HG02798 (cell line): Measurements from ENCODE around the gene COPG1.
A peak's percentile ranks its signal among the peaks of the same experiment; 100 is the strongest.
"Not testable (repeated sequence)": the region's sequence is repeated elsewhere in the genome, so short reads cannot be mapped to it uniquely, and the experiment has no call there.

Experiments
- ATAC-seq: cut with Tn5 transposase; IDR thresholded peaks from one replicate; pipeline ENCODE4 v1.9.1; 2021; ENCODE audit warnings: mild to moderate bottlenecking; ENCODE audit not compliant: unreplicated experiment, poor library complexity

Gene COPG1

DNA sequence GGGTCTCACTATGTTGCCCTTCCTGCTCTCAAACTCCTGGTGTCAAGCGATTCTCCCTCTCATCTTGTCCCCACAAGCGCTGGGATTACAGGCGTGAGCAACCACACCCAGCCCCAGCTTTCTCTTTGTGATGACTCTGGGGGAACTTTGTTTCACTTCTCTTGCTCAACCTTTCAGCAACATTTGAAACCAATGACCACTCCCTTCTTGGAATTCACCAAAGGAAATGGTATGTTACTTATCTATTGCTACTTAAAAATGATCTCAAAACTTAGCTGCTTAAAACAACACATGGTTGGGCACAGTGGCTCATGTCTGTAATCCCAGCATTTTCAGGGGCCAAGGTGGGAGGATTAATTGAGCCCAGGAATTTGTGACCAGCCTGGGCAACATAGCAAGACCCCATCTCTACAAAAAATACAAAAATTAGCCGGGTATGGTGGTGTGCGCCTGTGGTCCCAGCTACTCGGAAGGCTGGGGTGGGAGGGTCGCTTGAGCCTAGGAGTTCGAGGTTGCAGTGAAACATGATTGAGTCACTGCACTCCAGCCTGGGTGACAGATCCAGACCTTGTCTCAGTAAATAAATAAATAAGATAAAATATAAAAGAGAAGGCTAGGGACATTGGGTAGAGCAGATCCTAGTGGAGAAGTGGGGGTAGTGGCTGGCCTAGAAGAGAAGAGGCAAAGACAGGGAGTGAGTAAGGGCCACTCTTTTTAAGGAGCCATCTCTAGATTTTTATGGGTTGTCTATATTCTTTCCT, 10.3 kb upstream of the COPG1 start:
- ATAC-seq: no peak

DNA sequence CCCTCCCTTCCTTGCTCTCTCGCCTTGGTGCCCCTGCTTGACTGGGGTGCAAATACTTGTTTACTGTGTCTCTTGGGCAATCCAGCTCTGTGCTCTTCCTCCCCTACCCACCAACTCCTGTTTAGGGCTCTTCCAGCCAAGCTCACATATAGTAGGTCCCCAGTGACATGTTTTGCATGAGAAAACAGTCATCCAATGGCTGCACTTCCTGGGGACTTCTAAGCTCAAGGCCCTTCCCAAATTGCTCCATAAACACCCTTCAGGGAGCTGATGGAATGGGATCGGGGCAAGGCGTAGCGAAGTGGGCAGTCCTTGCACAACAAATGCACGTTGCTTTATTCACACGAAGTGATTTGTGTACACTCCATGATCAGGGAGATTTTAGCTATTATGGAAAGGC, 9.4 kb upstream of the COPG1 start:
- ATAC-seq: no peak

DNA sequence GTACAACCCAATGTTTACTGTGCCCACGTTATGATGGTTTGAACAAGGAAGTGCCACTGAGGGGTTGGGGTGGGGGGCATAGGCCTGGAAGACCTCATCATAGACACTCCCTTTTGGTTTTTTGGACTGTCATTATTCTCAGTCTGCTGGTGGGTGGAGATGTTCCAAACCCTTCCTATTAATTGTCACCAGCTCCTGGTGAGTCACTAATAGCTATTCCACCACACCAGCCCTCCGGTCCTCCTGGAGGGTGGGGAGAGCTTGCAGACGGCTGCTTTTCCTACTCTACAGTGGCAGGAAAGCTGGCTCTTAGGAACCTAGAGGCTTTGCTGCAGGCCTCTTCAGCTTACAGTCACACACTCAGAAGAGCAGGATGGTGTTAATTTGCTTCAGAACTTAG, 9.0 kb upstream of the COPG1 start:
- ATAC-seq: no peak

DNA sequence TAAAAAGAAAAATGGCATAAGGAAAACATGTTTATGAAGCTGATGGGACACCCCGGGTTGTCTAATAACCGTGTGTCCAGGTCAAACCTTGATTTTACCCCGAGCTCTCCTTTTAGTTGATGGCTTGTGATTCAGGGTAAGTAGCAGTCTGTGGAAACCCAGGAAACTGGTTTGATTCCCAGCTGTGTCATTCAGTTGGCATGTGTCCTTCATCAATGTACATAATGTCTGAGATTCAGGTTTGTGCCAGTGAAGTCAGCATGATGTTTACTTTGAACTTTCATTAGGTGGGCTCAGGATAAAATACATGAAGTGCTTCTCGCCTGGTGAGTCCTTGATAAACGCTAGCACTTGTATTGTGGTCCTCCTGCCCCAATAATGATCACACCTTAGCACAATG, 4.3 kb upstream of the COPG1 start:
- no peak for ATAC-seq

GRCh38 chr3:129245641-129246306, 3.6 kb upstream of the COPG1 start:
- peak; percentile 56 for ATAC-seq

GRCh38 chr3:129246636-129247035, 2.8 kb upstream of the COPG1 start:
- ATAC-seq: no peak

GRCh38 chr3:129248286-129248979, 973 bp upstream of the COPG1 start:
- no peak for ATAC-seq

- no peak for ATAC-seq
These were observed 3.3 kb downstream of the COPG1 start for GRCh38 chr3:129252748-129253147.

- no peak for ATAC-seq
These were observed 5.3 kb downstream of the COPG1 start for GRCh38 chr3:129254536-129255230.

DNA sequence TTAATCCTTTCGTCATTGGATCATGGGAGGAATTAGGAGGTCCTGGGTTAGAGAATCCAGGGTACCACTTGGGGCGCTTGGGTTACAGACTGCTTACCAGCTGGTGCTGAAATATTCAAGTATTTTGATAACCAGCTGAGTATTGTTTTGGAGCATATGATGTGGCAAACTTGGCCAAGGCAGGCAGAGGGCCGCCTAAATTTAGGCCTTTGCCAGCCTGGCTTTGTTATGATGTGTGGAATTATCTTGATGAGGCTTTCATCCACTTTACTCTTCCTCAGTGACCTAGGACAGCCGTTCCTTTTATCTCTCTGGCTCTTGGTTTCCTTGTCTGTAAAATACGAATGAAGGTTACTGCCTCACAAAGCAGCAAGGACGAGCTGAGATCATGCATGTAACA, 6.9 kb downstream of the COPG1 start:
- ATAC-seq: no peak

- no peak for ATAC-seq
These were observed 8.2 kb downstream of the COPG1 start for GRCh38 chr3:129257609-129258008.

- ATAC-seq: no peak
These were observed 10.4 kb downstream of the COPG1 start for GRCh38 chr3:129259612-129260477.

- ATAC-seq: no peak
These were observed 11.2 kb downstream of the COPG1 start for GRCh38 chr3:129260606-129261005.

DNA sequence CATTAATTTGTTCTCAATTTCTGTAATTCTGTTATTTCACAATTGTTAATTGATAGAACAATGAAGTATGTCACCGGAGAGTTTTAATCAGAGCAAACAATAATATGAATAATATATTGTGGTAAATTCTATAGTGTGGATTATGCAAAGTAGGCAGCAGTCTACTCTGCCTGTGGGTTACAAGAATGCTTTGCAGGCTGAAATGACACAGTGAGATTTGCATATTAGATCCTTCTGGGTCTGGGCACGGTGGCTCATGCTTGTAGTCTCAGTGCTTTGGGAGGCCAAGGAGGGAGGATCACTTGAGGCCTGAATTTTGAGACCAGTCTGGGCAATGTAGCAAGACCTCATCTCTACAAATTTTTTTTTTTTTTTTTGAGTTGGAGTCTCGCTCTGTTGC, 12.5 kb downstream of the COPG1 start:
- no peak for ATAC-seq

DNA sequence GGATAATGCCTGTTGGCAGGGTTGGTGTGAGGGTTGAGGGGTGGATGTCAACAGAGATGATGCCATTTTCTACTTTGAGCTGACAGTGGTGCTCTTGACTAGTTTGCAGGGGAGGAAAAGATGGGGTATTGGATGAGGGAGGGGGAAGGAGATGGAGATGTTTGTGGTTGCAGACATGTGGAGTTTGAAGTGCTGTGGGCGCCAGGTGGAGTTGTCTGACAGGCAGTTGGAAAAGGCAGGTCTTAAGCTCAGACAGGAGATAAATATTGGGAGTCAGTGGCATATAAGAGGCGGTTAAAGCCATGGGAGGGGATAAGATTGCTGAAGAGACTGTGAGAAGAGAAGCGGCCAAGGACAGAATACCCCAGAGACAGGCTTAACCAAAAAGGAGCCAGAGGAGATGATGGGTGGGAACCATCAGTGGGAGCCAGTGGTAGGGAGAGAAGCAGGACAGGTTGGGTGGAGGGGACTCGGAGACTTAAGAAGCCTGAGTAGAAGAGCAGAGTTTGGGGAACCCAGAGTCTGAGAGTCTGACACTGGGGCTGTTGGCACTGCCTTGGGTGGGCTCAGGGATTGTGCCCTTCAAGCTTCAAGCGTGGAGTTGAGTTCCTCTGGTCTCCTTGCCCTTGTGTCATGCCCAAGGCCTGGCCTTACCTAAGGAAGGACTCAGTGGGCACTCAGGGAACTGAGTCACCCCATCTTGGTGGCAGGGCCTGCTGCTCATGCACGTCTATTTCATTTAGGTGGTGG, 13.9 kb downstream of the COPG1 start:
- ATAC-seq: no peak

GRCh38 chr3:129264994-129265393, 15.6 kb downstream of the COPG1 start:
- ATAC-seq: not testable (repeated sequence)

GRCh38 chr3:129266651-129267050, 17.2 kb downstream of the COPG1 start:
- ATAC-seq: no peak

DNA sequence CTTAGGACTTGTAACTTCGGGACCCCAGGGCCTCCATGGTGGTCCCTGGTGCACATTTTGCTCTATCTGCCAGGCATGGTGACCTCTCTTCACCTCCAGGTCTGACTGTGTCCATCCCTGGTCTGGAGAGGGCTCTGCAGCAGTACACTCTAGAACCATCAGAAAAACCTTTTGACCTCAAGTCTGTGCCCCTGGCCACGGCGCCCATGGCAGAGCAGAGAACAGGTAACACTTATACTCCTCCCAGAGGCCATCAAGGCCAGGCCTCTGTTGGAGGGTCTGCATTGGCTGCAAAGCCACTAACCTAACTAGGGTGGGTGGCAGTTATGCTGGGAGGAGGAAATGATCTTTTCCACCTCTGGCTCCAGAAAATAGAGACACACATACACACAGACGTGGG, 19.0 kb downstream of the COPG1 start:
- ATAC-seq: no peak

DNA sequence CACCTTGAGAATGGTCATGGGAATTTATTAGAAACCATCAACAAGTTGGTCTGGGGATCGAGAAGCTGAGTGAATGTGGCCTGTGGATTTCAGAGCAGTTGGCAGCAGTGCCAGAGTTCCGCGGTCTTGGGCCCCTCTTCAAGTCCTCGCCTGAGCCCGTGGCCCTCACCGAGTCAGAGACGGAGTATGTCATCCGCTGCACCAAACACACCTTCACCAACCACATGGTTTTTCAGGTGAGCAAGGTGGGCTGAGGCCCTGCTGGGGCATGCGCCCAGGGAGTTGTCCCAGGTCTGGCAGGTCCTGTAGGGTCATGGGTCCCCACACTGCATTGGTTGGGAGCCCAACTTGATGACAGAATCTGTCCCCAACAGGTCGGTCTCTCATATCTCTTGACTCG, 22.3 kb downstream of the COPG1 start:
- no peak for ATAC-seq
